CD4-positive, alpha-beta T cell treated with Interleukin-17A for 4 hours (primary cell): Measurements from ENCODE around the gene SAMD8.
A peak's percentile ranks its signal among the peaks of the same experiment; 100 is the strongest.
"Not testable (repeated sequence)": the region's sequence is repeated elsewhere in the genome, so short reads cannot be mapped to it uniquely, and the experiment has no call there.

ENCODE experiments used
- DNase-seq: peaks from one replicate; pipeline ENCODE4 v3.0.0-alpha.2; 2020; ENCODE audit warnings: mixed read lengths

The SAMD8 gene

GRCh38 chr10:75146780-75147179 is 35.3 kb downstream of the SAMD8 start:
- DNase-seq = no peak

GRCh38 chr10:75150656-75151055 is 39.2 kb downstream of the SAMD8 start:
- no peak for DNase-seq

GRCh38 chr10:75159519-75159918 is 48.1 kb downstream of the SAMD8 start:
- DNase-seq = no peak

GRCh38 chr10:75165684-75166622 is 54.5 kb downstream of the SAMD8 start:
- DNase-seq = peak; percentile 21

- no peak for DNase-seq
Measured at GRCh38 chr10:75166623-75166972, 55.1 kb downstream of the SAMD8 start.

- DNase-seq = no peak
Measured at GRCh38 chr10:75168275-75168674, 56.8 kb downstream of the SAMD8 start.

- DNase-seq = no peak
Measured at GRCh38 chr10:75170215-75170614, 58.8 kb downstream of the SAMD8 start.

GRCh38 chr10:75175046-75175445 is 63.6 kb downstream of the SAMD8 start:
- no peak for DNase-seq

- no peak for DNase-seq
Measured at GRCh38 chr10:75176046-75176445, 64.6 kb downstream of the SAMD8 start.

GRCh38 chr10:75176736-75177135 is 65.3 kb downstream of the SAMD8 start:
- DNase-seq = no peak

- DNase-seq = no peak
Measured at GRCh38 chr10:75179657-75180177, 68.3 kb downstream of the SAMD8 start.

GRCh38 chr10:75180592-75180991 is 69.1 kb downstream of the SAMD8 start:
- DNase-seq = no peak

GRCh38 chr10:75181073-75181472 is 69.6 kb downstream of the SAMD8 start:
- no peak for DNase-seq

GRCh38 chr10:75186310-75186709 is 74.9 kb downstream of the SAMD8 start:
- no peak for DNase-seq

- peak; percentile 76 for DNase-seq
Measured at GRCh38 chr10:75187961-75188426, 76.5 kb downstream of the SAMD8 start.

GRCh38 chr10:75188522-75188921 is 77.1 kb downstream of the SAMD8 start:
- DNase-seq = not testable (repeated sequence)

- DNase-seq = no peak
Measured at GRCh38 chr10:75189266-75190096, 78.0 kb downstream of the SAMD8 start.

GRCh38 chr10:75191821-75192568 is 80.5 kb downstream of the SAMD8 start:
- DNase-seq = no peak

- DNase-seq = not testable (repeated sequence)
Measured at GRCh38 chr10:75194625-75195024, 83.2 kb downstream of the SAMD8 start.

- DNase-seq = no peak
Measured at GRCh38 chr10:75195035-75195763, 83.7 kb downstream of the SAMD8 start.

- DNase-seq = no peak
Measured at GRCh38 chr10:75197066-75197465, 85.6 kb downstream of the SAMD8 start.

GRCh38 chr10:75197906-75198305 is 86.5 kb downstream of the SAMD8 start:
- no peak for DNase-seq
